ENCODE measurements around the gene ST6GALNAC5.

Gene ST6GALNAC5

DNA sequence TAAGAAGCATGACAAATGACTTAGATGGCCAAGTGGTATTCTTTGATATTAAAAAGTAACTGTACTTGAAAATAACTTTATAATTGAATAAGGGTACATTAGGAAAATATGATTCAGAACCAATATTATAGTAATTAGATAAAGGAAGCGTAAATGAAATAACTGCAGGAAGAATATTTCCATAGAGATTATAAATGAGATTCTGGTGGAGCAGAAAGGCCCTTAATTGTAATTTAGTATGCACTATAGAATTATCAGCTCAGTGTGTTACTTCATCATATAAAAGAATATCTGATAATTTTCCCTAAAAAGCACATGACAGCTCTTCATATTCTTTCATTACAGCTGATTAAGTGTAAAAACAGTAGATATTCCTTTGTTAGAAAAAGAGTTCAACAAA, 180.3 kb downstream of the ST6GALNAC5 start:
- Histone ChIP-seq H3K27ac (ENCODE audit: low read length) (no peak overlapping the region), H3K4me1 (ENCODE audit: control insufficient read depth, insufficient read depth, low read length) (no peaks in the 10 kb centered on the region), H3K9ac (ENCODE audit: low read length in 2 of 2) (no peak overlapping the region), H3K27me3 (ENCODE audit: control insufficient read depth in 1 of 2, insufficient read depth in 2 of 2, low read length in 2 of 2) (no peaks in the 10 kb centered on the region), H3K4me3 (ENCODE audit: low read length in 2 of 2) (no peak overlapping the region), H3K9me3 (ENCODE audit: control insufficient read depth in 2 of 2, low read length in 2 of 2) (no peaks in the 10 kb centered on the region), H3K36me3 (ENCODE audit: control insufficient read depth in 2 of 2, insufficient read depth in 2 of 2, low read length in 2 of 2) (peaks cover 0 to 4% of the 10 kb centered on the region in 2 donors)

DNA sequence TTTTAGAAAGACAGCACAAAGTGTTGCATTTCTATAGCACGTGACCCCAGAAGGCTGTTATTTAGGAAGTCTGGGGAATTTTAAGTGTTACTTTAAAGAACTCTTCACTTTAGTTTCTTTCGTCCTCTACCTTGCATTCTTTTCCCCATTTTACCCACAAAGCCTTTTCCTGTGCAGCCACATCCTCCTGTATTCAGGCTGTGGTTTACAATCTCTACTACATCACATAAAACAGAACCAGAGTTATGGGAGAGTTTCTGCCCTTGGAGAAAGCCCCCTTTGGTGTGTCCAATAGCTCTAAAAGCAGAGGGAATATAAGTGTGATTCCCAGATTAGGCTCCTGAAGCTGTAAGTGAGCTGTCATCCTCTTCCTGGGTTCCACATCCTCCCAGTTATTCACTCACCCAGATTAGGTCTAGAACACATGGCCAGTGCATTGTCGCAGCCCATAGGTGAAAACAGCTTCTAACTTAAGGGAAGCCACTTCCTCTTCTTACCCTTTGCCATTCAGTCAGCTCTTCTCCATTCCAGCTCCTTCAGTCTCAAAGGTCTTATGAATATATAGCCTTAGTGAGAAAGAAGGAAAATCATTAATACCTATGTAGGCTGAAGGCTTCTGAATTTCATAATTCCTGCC, 180.8 kb downstream of the ST6GALNAC5 start:
- H3K9ac ChIP-seq (ENCODE audit: low read length in 2 of 2) = no peak overlapping the region

DNA sequence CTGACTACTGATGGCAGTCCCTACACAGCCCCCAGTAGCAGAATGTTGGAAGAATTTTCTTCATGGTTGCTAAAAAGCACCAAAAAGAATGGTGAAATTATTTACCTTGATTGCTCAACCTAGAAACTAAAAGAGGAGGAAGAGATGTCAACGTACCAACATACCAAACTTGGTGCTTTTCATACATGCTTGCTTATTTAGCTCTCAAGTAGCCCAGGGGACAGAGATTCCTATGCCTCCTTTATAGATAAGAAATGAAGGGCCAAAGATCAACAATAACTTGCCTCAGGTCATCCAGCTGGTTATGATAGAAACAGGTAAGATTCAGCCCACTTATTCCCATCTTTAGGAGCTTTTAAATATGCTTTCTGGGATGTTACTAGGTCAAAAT, 181.3 kb downstream of the ST6GALNAC5 start:
- Histone ChIP-seq H3K9me3 (ENCODE audit: control insufficient read depth in 2 of 2, low read length in 2 of 2) (no peaks in the 10 kb centered on the region), H3K4me3 (ENCODE audit: low read length in 2 of 2) (no peak overlapping the region), H3K36me3 (ENCODE audit: control insufficient read depth in 2 of 2, insufficient read depth in 2 of 2, low read length in 2 of 2) (peaks cover 0 to 4% of the 10 kb centered on the region in 2 donors), H3K27ac (ENCODE audit: low read length) (no peak overlapping the region), H3K4me1 (ENCODE audit: control insufficient read depth, insufficient read depth, low read length) (no peaks in the 10 kb centered on the region), H3K9ac (ENCODE audit: low read length in 2 of 2) (no peak overlapping the region), H3K27me3 (ENCODE audit: control insufficient read depth in 1 of 2, insufficient read depth in 2 of 2, low read length in 2 of 2) (no peaks in the 10 kb centered on the region)

More for the DNA sequence above, 180.8 kb downstream of the ST6GALNAC5 start:
- H3K27me3 ChIP-seq (ENCODE audit: control insufficient read depth in 1 of 2, insufficient read depth in 2 of 2, low read length in 2 of 2) = no peaks in the 10 kb centered on the region
- H3K36me3 ChIP-seq (ENCODE audit: control insufficient read depth in 2 of 2, insufficient read depth in 2 of 2, low read length in 2 of 2) = peaks cover 0 to 4% of the 10 kb centered on the region in 2 donors
- no peaks in the 10 kb centered on the region for H3K9me3 ChIP-seq (ENCODE audit: control insufficient read depth in 2 of 2, low read length in 2 of 2)
- H3K4me3 ChIP-seq (ENCODE audit: low read length in 2 of 2) = no peak overlapping the region
- no peak overlapping the region for H3K27ac ChIP-seq (ENCODE audit: low read length)
- no peaks in the 10 kb centered on the region for H3K4me1 ChIP-seq (ENCODE audit: control insufficient read depth, insufficient read depth, low read length)

DNA sequence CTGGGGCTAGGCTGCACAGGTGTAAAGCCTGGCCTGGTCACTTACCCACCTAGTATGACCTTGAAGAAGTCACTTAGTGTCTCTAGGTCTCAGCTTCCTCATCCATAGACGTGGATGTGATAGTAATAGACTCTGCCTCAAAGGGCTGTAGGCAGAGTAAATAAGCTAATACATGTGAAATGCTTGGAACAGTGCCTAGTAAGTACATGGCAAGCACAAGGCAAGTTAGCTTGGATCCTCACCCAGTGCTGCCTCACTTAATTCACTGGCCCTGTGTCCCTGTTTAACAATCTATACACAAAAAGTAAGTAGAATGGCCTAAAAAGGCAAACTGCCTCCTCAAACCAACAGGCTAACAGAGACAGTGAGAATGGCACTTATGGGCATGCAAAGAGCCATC, 184.1 kb downstream of the ST6GALNAC5 start:
- Histone ChIP-seq H3K4me3 (ENCODE audit: low read length in 2 of 2) (no peak overlapping the region), H3K36me3 (ENCODE audit: control insufficient read depth in 2 of 2, insufficient read depth in 2 of 2, low read length in 2 of 2) (peaks cover 0 to 2% of the 10 kb centered on the region in 2 donors), H3K27me3 (ENCODE audit: control insufficient read depth in 1 of 2, insufficient read depth in 2 of 2, low read length in 2 of 2) (no peaks in the 10 kb centered on the region), H3K27ac (ENCODE audit: low read length) (no peak overlapping the region), H3K9me3 (ENCODE audit: control insufficient read depth in 2 of 2, low read length in 2 of 2) (no peaks in the 10 kb centered on the region), H3K4me1 (ENCODE audit: control insufficient read depth, insufficient read depth, low read length) (no peaks in the 10 kb centered on the region), H3K9ac (ENCODE audit: low read length in 2 of 2) (no peak overlapping the region)

DNA sequence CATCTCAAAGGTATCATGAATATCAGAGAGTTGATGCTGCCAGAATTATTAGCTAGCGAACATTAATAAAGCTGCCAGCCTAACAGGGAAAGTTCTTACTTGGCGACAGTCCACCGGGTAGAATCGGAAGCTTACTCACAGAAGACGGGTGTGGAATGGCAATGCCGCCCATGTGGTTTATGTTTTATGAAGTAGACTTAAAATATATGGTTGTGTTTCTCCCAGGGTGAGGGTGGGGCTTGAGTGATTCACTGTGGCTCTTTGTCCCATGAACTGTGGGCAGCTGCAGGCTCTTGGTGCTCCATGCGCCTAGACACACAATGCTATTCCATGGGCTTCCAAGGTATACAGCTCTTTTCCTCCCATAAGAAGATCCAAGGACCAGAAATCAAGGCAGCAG, 189.2 kb downstream of the ST6GALNAC5 start:
- no peaks in the 10 kb centered on the region for H3K4me1 ChIP-seq (ENCODE audit: control insufficient read depth, insufficient read depth, low read length)
- no peak overlapping the region for H3K27ac ChIP-seq (ENCODE audit: low read length)
- no peak overlapping the region for H3K9ac ChIP-seq (ENCODE audit: low read length in 2 of 2)
- no peaks in the 10 kb centered on the region for H3K9me3 ChIP-seq (ENCODE audit: control insufficient read depth in 2 of 2, low read length in 2 of 2)
- no peak overlapping the region for H3K4me3 ChIP-seq (ENCODE audit: low read length in 2 of 2)
- no peaks in the 10 kb centered on the region for H3K27me3 ChIP-seq (ENCODE audit: control insufficient read depth in 1 of 2, insufficient read depth in 2 of 2, low read length in 2 of 2)
- H3K36me3 ChIP-seq (ENCODE audit: control insufficient read depth in 2 of 2, insufficient read depth in 2 of 2, low read length in 2 of 2) = peaks cover 0 to 4% of the 10 kb centered on the region in 2 donors

DNA sequence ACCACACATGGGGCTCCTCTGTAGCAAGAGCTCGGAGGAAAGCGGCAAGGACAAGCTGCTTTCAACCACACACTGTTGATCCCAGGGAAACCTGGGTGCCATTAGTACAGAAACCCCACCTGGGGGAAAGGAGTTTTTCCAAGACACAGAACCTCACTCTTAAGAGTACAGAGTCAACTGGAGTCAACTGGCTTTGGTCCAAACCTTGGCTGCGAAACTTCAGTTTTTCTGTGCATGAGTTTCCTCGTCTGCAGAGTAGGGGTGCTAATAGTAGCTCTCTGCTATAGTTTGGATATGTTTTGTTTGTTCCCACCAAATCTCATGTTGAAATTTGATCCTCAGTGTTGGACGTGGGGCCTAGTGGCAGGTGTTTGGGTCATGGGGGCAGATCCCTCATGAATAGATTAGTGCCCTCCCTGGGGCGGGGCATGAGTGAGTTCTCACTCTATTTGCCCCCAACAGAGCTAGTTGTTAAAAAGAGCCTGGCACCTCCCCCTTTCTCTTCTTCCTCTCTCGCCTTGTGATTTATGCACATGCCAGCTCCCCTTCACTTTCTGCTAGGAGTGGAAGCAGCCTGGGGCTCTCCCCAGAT, 190.8 kb downstream of the ST6GALNAC5 start:
- Histone ChIP-seq H3K36me3 (ENCODE audit: control insufficient read depth in 2 of 2, insufficient read depth in 2 of 2, low read length in 2 of 2) (peaks cover 0 to 4% of the 10 kb centered on the region in 2 donors), H3K9ac (ENCODE audit: low read length in 2 of 2) (no peak overlapping the region), H3K4me1 (ENCODE audit: control insufficient read depth, insufficient read depth, low read length) (no peaks in the 10 kb centered on the region), H3K27me3 (ENCODE audit: control insufficient read depth in 1 of 2, insufficient read depth in 2 of 2, low read length in 2 of 2) (no peaks in the 10 kb centered on the region), H3K9me3 (ENCODE audit: control insufficient read depth in 2 of 2, low read length in 2 of 2) (no peaks in the 10 kb centered on the region), H3K4me3 (ENCODE audit: low read length in 2 of 2) (no peak overlapping the region), H3K27ac (ENCODE audit: low read length) (no peak overlapping the region)

DNA sequence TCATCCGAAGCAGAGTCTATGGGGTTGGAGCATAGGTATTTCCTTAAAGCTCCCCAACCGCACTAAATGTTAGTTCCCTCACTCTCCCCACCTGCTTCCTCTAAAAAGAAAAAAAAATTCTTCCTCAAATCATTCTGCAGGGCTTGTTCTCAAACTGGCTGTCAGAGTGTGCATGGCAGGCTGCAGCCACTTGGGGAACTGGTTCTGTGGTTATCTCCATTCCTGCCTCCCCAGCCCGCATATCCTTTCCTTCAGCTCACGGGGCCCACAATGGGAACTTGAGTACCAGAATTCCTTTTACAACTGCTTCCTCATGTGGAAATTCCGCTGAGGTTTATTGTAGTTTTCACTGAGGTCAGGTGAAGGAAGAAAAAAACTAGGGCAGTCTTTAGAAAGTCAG, 192.7 kb downstream of the ST6GALNAC5 start:
- Histone ChIP-seq H3K9ac (ENCODE audit: low read length in 2 of 2) (no peak overlapping the region), H3K27me3 (ENCODE audit: control insufficient read depth in 1 of 2, insufficient read depth in 2 of 2, low read length in 2 of 2) (no peaks in the 10 kb centered on the region), H3K4me3 (ENCODE audit: low read length in 2 of 2) (no peak overlapping the region), H3K27ac (ENCODE audit: low read length) (no peak overlapping the region), H3K4me1 (ENCODE audit: control insufficient read depth, insufficient read depth, low read length) (no peaks in the 10 kb centered on the region), H3K36me3 (ENCODE audit: control insufficient read depth in 2 of 2, insufficient read depth in 2 of 2, low read length in 2 of 2) (peaks cover 0 to 2% of the 10 kb centered on the region in 2 donors), H3K9me3 (ENCODE audit: control insufficient read depth in 2 of 2, low read length in 2 of 2) (no peaks in the 10 kb centered on the region)

DNA sequence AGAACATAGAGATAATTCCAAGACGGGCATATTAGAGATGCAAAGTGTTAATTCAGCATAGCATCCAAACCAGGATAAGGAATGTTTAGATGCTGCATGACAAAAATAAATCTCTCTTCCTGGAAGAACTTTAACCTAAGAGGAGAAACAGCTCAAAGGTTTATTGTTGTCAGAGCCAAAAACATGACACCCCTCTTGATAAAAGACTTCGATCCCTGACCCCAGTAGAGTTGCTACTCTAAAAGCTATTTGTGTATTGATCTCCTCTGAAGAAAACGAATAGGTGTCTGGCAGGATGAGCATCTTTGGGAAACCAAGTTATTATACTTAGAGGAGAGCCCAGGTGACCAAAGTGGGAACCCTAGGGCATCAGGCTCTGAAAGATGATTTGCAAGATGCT, 193.9 kb downstream of the ST6GALNAC5 start:
- Histone ChIP-seq H3K27ac (ENCODE audit: low read length) (no peak overlapping the region), H3K36me3 (ENCODE audit: control insufficient read depth in 2 of 2, insufficient read depth in 2 of 2, low read length in 2 of 2) (peaks cover 0 to 2% of the 10 kb centered on the region in 2 donors), H3K4me1 (ENCODE audit: control insufficient read depth, insufficient read depth, low read length) (no peaks in the 10 kb centered on the region), H3K9ac (ENCODE audit: low read length in 2 of 2) (no peak overlapping the region), H3K27me3 (ENCODE audit: control insufficient read depth in 1 of 2, insufficient read depth in 2 of 2, low read length in 2 of 2) (no peaks in the 10 kb centered on the region), H3K9me3 (ENCODE audit: control insufficient read depth in 2 of 2, low read length in 2 of 2) (no peaks in the 10 kb centered on the region), H3K4me3 (ENCODE audit: low read length in 2 of 2) (no peak overlapping the region)

DNA sequence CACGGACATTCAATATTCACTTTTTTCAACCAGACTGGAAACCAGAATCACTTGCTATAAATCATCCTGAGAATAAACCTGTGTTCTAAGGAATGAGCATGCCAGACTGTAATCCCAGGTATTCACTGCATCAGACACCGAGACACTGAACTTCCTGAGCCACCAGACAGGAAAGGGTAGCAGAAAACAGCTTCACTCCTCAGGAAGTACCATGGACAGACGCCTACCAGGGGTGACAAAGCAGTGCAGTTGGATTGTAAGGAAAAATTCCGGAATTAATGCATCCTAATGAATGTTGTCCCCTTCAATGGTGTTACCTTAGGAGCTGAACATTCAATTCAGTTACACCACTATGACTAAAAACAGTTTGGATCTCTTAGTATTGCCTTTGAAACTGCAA, 195.8 kb downstream of the ST6GALNAC5 start:
- no peaks in the 10 kb centered on the region for H3K36me3 ChIP-seq (ENCODE audit: control insufficient read depth in 2 of 2, insufficient read depth in 2 of 2, low read length in 2 of 2)
- no peaks in the 10 kb centered on the region for H3K9me3 ChIP-seq (ENCODE audit: control insufficient read depth in 2 of 2, low read length in 2 of 2)
- H3K4me1 ChIP-seq (ENCODE audit: control insufficient read depth, insufficient read depth, low read length) = no peaks in the 10 kb centered on the region
- no peak overlapping the region for H3K9ac ChIP-seq (ENCODE audit: low read length in 2 of 2)
- no peak overlapping the region for H3K27ac ChIP-seq (ENCODE audit: low read length)
- no peak overlapping the region for H3K4me3 ChIP-seq (ENCODE audit: low read length in 2 of 2)
- H3K27me3 ChIP-seq (ENCODE audit: control insufficient read depth in 1 of 2, insufficient read depth in 2 of 2, low read length in 2 of 2) = no peaks in the 10 kb centered on the region

DNA sequence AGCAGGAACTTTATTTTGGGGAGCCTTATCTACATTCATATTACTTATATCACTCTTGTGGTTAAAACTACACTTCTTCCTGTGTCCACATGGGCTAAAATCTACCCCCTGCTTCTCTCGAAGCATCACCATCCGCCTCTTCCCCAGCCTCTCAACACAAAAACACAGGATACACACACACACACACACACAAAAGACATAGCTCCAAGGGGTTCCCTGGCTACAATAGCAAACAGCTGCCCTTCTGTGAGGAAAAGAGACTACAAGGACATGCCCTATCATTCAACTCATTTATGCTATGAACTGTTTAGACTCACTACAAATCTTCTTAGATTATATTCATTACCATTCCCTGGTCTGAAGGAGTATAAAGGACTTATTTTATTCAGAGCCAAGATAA, 197.0 kb downstream of the ST6GALNAC5 start:
- no peaks in the 10 kb centered on the region for H3K36me3 ChIP-seq (ENCODE audit: control insufficient read depth in 2 of 2, insufficient read depth in 2 of 2, low read length in 2 of 2)
- no peaks in the 10 kb centered on the region for H3K27me3 ChIP-seq (ENCODE audit: control insufficient read depth in 1 of 2, insufficient read depth in 2 of 2, low read length in 2 of 2)
- no peaks in the 10 kb centered on the region for H3K4me1 ChIP-seq (ENCODE audit: control insufficient read depth, insufficient read depth, low read length)
- no peak overlapping the region for H3K9ac ChIP-seq (ENCODE audit: low read length in 2 of 2)
- H3K27ac ChIP-seq (ENCODE audit: low read length) = no peak overlapping the region
- no peaks in the 10 kb centered on the region for H3K9me3 ChIP-seq (ENCODE audit: control insufficient read depth in 2 of 2, low read length in 2 of 2)
- H3K4me3 ChIP-seq (ENCODE audit: low read length in 2 of 2) = no peak overlapping the region

DNA sequence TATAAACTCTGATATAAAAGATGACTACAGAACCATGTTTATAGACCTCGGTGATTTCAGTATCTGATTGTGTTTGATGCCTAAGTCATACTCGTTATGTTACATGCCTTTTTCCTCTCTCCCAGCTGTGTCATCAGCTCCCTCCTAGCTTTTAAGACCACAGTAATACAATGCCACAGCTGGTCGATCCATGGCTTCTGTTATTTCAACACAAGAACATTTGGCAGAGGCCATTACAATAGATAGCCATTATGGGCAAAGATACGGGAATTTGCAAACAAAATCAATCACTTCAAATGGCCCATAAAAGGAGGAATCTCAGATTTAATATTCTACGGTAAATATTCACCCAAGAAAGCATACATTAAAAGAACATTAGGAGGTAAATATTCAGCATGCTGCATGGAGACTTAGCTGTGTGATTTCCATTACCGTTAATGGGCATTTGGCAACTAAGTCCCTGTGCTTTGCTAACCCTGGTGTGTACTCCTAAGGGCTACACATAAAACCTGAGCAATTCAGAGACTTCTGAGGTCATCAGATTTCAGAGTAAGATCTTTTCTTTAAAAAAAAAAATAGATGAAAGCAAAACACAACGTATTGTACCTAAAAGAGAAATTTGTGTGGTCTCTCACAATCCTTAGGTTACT, 198.5 kb downstream of the ST6GALNAC5 start:
- Histone ChIP-seq H3K27ac (ENCODE audit: low read length) (no peak overlapping the region), H3K4me3 (ENCODE audit: low read length in 2 of 2) (no peak overlapping the region), H3K4me1 (ENCODE audit: control insufficient read depth, insufficient read depth, low read length) (no peaks in the 10 kb centered on the region), H3K27me3 (ENCODE audit: control insufficient read depth in 1 of 2, insufficient read depth in 2 of 2, low read length in 2 of 2) (no peaks in the 10 kb centered on the region), H3K9me3 (ENCODE audit: control insufficient read depth in 2 of 2, low read length in 2 of 2) (no peaks in the 10 kb centered on the region), H3K36me3 (ENCODE audit: control insufficient read depth in 2 of 2, insufficient read depth in 2 of 2, low read length in 2 of 2) (no peaks in the 10 kb centered on the region), H3K9ac (ENCODE audit: low read length in 2 of 2) (no peak overlapping the region)
